GM12873 (cell line): ENCODE measurements around the gene NXPH4.

Experiments
- TF ChIP-seq, protein P1 (sequence below): IDR thresholded peaks from 2 replicates; pipeline ENCODE4 v1.5.1; 2012; ENCODE audit warnings: low read depth, mild to moderate bottlenecking, moderate library complexity, low read length, control low read depth; ENCODE audit not compliant: insufficient read depth; ENCODE audit errors: missing control alignments

NXPH4 gene

DNA sequence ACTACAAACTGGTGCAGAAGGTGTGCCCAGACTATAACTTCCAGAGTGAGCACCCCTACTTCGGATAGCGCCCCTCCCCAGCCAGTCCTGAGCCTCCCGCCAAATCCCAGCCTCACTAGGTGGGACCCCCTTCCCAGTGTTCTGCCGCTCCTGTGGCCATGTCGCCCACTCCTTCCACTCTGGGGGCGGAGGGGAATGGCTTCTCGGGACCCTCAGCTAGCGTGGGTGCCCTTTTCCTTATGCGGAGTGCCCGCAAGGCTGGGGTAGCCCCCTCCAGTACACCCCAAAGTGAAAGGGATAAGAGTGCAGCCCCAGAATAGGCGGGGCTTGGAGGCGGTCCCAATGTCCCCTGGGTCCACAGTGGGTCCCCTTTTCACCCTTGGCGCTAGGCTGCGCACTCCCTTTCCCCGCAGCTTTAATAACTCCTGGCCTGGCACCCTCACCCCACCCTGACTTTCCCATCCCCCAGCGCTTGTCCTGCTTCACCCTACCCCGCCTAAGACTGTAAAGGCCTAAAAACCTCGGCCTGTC lies 9.2 kb downstream of the NXPH4 start:
- TF ChIP-seq, protein P1, sequence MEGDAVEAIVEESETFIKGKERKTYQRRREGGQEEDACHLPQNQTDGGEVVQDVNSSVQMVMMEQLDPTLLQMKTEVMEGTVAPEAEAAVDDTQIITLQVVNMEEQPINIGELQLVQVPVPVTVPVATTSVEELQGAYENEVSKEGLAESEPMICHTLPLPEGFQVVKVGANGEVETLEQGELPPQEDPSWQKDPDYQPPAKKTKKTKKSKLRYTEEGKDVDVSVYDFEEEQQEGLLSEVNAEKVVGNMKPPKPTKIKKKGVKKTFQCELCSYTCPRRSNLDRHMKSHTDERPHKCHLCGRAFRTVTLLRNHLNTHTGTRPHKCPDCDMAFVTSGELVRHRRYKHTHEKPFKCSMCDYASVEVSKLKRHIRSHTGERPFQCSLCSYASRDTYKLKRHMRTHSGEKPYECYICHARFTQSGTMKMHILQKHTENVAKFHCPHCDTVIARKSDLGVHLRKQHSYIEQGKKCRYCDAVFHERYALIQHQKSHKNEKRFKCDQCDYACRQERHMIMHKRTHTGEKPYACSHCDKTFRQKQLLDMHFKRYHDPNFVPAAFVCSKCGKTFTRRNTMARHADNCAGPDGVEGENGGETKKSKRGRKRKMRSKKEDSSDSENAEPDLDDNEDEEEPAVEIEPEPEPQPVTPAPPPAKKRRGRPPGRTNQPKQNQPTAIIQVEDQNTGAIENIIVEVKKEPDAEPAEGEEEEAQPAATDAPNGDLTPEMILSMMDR: no peak

DNA sequence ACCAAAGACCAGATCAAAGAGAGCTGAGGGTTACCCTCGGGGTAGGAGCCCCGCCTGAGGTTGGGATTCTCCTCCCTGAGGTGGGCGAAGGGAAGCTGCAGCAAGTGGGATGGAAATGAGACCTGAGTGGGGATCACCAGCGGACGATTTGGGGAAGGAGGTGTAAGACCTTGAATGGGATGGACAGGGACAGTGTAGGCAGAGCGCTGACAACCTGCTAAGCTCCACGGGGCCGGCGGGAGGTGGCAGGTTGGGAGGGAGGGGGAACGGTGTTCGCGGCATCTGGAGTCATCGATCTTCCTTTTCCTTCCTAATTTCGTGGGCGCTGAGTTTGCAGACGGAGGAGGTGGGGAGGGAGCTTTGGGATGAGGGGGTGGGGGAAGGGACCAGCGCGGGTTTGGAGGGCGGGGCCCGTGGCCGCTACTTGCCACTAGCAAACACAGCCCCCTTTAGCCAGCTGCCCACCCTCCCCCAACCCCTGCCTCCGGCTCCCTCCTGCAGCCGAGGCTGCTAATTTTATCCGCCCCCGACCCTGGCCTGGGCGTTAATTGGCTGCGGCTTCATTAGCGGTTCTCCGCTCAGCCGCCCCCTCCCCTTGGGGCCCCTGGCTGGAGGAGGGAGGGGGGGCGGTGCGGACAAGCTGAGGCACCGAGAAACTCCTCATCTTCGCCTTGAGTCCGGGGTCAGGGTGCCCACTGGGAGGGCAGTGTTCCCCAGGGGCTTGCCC lies 10.2 kb downstream of the NXPH4 start:
- TF ChIP-seq, protein P1: no peak

DNA sequence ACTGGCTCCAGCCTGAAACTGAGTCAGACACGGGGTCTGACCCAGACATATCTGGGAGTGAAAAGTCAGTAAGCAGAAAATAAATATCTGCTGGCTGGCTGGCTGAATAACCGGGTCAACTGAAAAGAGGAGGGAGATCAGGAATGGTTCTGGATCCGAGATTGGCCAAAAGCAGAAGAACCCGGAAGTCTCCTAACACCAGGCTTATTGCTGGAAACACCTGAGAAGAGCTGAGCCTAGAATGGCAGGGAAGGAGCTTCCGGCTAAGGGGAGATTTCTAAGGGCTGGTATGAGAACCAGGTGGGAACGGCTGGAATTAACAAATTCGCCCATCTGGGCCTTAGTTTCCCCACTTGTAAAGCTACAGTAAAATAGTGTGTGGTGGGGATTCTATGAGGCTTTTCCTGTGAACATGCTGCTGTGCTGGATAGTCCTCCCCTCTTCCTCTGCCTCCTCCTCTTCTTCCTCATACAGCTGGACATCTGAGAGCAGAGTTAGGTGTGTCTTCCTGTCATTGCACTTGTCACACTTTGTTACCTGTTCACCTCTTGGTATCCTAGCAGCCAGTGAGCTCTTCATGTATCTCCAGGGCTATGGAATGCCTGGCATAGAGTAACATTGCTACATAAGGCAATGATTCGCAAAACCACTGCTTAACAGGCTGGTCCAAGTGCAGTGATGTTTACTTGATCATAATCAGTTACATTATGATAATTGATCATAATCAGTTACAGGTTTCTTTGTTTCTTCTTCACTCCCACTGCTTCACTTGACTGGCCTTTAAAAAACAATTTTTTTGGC lies 10.9 kb downstream of the NXPH4 start:
- TF ChIP-seq, protein P1: no peak

DNA sequence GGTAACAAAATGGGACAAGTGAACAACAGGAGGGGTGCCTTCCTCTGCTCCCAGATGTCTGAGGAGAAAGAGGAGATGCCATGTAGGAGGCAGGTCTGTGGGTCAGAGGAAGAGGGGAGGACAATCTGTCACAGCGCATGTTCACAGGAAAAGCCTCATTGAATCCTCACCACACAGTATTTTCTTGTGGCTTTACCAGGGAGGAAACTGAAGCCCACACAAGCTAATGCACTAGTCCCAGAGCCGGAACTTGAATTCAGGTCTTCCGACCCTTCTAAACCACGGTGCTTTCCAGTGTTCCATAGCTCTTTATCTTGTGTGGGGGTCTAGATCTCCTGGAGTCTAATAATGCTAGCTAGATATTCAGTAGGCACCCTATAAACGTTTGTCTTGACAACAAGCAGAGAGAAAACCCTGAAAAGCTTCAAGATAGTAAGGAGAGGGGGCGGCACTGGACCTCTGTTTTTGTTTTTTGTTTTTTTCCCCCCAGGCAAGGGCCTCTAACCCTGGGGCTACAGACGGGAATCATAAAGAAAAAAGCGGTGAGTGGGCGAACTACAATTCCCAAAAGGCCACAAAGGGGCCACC lies 12.5 kb downstream of the NXPH4 start:
- TF ChIP-seq, protein P1: no peak

DNA sequence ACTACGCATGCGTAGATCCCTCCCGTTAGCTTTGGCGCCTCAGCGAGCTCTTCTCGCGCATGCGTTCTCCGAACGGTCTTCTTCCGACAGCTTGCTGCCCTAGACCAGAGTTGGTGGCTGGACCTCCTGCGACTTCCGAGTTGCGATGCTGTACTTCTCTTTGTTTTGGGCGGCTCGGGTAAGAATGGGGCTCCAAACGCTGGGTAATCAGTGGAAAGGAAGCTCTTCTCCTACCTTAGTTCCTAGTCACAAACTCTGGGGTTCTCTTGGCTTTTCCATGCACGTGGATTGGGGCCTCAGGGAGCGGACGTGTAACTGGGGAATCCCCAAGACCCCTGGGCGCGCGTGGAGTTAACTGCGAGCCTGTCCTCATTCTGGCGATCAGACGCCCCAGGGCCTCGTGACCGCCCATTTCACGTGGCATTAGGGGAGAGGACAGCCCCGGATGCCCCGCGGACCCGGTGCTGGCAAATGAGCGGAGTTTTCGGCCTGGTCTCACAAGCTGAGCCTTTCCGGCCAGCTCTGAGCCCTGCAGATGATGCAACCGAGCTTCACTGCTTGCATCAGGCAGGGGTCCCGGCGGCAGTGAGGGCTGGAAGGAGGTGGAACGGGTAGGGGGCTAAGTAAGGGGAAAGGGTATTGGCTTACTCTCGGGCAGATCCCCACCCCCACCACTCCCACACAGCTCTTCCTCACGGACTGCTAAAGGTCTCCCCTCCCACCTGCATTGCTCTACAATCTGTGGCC lies 13.2 kb downstream of the NXPH4 start, which contains the start of gene SHMT2:
TSS of gene SHMT2 (plus strand) at position 78 of the 747 bp plus-strand sequence. CDS start at position 146, 68 bp downstream.
- TF ChIP-seq, protein P1: no peak

DNA sequence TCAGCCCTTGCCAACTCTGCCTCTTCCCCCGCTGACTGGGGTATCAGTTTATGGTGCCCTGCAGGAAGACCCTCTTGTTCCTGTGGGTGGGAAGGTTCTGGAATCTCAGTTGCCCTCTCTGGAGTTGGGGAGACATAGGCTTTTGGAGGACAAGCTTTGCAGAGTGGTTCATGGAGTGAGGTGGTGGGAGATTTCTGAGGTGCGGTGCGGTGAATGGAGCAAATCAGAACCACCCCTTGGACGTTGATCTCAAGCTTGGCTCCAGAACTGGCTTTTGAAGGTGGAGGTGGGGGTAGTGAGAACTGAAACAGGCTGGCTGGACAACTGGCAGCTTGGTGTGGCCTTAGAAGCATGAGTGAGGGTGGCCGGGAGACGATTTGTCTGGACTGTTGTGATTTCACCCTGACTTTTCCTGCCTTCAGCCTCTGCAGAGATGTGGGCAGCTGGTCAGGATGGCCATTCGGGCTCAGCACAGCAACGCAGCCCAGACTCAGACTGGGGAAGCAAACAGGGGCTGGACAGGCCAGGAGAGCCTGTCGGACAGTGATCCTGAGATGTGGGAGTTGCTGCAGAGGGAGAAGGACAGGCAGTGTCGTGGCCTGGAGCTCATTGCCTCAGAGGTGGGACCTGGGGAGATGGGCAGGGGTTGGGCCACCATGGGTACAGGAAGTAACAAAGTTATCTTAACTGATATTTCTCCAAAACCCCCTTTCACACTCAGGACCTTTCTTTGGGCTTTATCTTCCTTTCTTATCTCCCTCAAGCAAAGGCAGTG lies 14.0 kb downstream of the NXPH4 start:
- TF ChIP-seq, protein P1: no peak
